Measurements from ENCODE around the gene PARD3. TPM values are rescaled to one million over a fixed set of nuclear protein-coding genes. Genes with fewer than 3 reads are reported as not detected.
A peak's percentile ranks its signal among the peaks of the same experiment; 100 is the strongest.

The PARD3 gene
- total RNA-seq, 6 experiments from 2014 or later: 19.1 to 27.8 (median 22.0) TPM

DNA sequence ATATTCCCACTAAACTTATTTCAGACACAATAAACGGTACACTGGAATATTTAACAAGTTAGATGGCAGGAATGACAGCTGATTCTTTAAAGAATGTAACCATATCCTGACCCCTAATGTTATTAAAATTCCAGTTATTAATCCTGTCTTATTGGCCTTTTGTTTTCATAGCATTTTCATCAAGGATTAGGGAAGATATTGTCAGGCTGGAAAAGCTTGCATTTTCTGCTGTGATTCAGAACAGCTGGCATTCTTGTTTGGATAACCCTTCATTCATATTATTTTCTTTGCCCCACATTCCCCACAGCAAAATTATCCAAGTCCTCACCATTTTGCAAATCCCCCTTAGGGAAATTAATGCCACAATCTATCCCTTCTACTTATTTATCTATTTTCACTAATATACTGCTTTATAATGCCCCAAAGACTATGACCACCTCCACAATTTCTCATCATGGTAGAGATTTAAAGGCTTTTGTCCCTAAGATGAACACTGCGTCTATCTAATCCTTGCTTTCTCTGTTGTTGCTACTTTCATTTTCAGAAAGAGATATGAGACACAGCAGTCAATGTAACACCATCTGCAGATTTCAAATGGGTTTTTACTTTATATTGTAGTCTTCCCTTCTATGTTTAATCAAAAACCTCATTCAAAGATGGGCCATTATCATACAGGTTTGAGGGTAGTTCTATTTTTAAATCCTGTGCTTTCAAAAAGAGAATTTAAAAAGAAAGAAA lies 475.1 kb downstream of the PARD3 start:
- no peaks in the 10 kb centered on the region for H3K27me3 ChIP-seq
- no peaks in the 10 kb centered on the region for H3K9me3 ChIP-seq
- intact Hi-C loops (cut with DNase I): no loop called here
- no peaks in the 10 kb centered on the region for H3K4me1 ChIP-seq
- H3K36me3 ChIP-seq: no peaks in the 10 kb centered on the region
- peak in 1 of 4 donors; percentile 17 for ATAC-seq
- H3K27ac ChIP-seq: no peak overlapping the region
- DNase-seq: no peak
- 53% methylated on average over 2 of the region's 2 CpGs for WGBS (ENCODE audit: insufficient coverage, low coverage, low lambda C conversion rate, missing lambda C conversion rate)
- TF ChIP-seq, protein P1, sequence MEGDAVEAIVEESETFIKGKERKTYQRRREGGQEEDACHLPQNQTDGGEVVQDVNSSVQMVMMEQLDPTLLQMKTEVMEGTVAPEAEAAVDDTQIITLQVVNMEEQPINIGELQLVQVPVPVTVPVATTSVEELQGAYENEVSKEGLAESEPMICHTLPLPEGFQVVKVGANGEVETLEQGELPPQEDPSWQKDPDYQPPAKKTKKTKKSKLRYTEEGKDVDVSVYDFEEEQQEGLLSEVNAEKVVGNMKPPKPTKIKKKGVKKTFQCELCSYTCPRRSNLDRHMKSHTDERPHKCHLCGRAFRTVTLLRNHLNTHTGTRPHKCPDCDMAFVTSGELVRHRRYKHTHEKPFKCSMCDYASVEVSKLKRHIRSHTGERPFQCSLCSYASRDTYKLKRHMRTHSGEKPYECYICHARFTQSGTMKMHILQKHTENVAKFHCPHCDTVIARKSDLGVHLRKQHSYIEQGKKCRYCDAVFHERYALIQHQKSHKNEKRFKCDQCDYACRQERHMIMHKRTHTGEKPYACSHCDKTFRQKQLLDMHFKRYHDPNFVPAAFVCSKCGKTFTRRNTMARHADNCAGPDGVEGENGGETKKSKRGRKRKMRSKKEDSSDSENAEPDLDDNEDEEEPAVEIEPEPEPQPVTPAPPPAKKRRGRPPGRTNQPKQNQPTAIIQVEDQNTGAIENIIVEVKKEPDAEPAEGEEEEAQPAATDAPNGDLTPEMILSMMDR (IDR thresholded peaks at IDR 0.05): no peak
- TF ChIP-seq POLR2A (IDR thresholded peaks at IDR 0.05): no peak
- no peak overlapping the region for H3K4me3 ChIP-seq

DNA sequence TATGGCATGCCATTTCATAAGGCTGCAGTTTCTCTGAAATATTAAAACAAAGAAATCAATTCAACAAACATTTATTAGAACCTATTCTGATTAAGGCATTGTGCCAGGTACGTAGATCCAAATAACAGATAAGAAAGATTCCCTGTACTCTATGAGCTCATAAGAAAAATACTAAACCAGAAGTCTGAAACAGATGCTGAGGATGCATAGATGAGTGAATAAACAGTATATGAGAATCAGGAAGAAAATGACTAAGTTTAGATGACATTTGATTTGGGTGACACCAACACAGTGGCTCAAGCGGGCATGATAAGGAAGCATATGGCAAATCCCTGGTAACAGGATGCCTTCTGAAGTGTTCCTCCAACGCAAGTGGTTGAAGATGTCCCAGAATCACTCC lies 477.2 kb downstream of the PARD3 start:
- Histone ChIP-seq H3K27ac (no peak overlapping the region), H3K4me1 (no peaks in the 10 kb centered on the region), H3K9me3 (no peaks in the 10 kb centered on the region), H3K4me3 (no peak overlapping the region), H3K27me3 (no peaks in the 10 kb centered on the region), H3K36me3 (no peaks in the 10 kb centered on the region)
- no peak for TF ChIP-seq POLR2A (IDR thresholded peaks at IDR 0.05)
- TF ChIP-seq, protein P1 (IDR thresholded peaks at IDR 0.05): no peak
- 81% methylated on average over 3 of the region's 3 CpGs for WGBS (ENCODE audit: insufficient coverage, low coverage, low lambda C conversion rate, missing lambda C conversion rate)
- DNase-seq: no peak
- intact Hi-C loops (cut with DNase I): no loop called here
- ATAC-seq: no peak

DNA sequence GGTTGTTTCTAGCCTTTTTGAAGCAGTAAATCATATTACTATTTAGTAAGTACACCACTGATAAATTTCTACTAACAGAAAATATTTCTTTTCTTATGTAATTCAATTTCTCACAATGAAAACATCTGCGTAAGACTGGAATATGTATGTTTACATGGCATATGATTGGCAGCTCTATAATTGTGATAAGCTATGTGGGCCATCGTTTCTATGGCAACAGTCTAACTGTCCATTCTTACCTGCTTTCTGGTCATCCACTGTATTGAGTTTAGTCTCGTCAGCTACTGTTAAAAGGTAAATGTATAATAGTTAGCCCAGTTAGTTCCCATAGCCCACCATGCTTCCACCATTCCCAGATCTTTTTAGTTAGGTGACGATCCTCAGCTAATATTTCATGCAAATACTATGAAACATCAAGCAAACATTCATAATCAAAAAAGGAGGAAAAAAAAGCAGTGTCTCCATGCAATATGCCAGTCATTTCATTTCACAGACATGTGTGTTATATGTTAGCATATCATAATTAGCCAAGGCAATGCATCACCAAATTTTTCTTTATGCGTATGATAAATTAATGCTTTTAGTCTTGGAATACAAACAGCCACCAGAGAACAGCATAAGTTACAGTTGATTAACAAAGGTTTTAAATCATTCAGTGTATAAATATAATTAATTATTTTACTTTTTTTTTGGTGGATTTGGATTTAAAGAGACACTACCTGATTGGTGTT lies 479.0 kb downstream of the PARD3 start:
- no peaks in the 10 kb centered on the region for H3K4me1 ChIP-seq
- 84% methylated on average over 5 of the region's 5 CpGs for WGBS (ENCODE audit: insufficient coverage, low coverage, low lambda C conversion rate, missing lambda C conversion rate)
- ATAC-seq: no peak
- H3K4me3 ChIP-seq: no peak overlapping the region
- H3K27me3 ChIP-seq: no peaks in the 10 kb centered on the region
- no peaks in the 10 kb centered on the region for H3K9me3 ChIP-seq
- no peak for DNase-seq
- no peak overlapping the region for H3K27ac ChIP-seq
- intact Hi-C loops (cut with DNase I): no loop called here
- no peak for TF ChIP-seq POLR2A (IDR thresholded peaks at IDR 0.05)
- TF ChIP-seq, protein P1 (IDR thresholded peaks at IDR 0.05): no peak
- peaks cover 0 to 1% (median 0%) of the 10 kb centered on the region in 4 donors for H3K36me3 ChIP-seq

DNA sequence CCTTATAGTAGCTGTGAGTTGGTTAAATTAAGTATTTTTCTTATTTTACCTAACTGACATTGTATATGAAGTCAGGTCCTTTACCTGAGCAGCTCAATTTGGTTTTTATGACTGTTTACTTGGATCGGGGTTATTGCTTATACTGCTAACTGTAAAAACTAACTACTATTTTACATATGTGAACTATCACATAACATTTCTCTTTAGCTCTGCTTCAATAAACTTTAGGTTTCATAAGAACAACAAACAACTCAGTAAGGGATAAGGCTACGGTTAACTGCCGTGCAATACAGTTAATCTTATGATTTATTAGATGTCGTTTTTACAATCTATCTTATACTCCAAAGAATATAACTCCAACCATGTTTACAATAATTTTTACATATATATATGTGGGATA lies 480.2 kb downstream of the PARD3 start:
- Histone ChIP-seq H3K27me3 (no peaks in the 10 kb centered on the region), H3K9me3 (no peaks in the 10 kb centered on the region), H3K36me3 (peaks cover 0 to 5% (median 0%) of the 10 kb centered on the region in 4 donors), H3K4me3 (no peak overlapping the region), H3K27ac (no peak overlapping the region), H3K4me1 (no peaks in the 10 kb centered on the region)
- intact Hi-C loops (cut with DNase I): no loop called here
- WGBS (ENCODE audit: insufficient coverage, low coverage, low lambda C conversion rate, missing lambda C conversion rate): 95% methylated on average over 4 of the region's 4 CpGs
- no peak for TF ChIP-seq POLR2A (IDR thresholded peaks at IDR 0.05)
- TF ChIP-seq, protein P1 (IDR thresholded peaks at IDR 0.05): no peak
- ATAC-seq: no peak
- no peak for DNase-seq
